ENCODE data around the gene CHCHD3.

DNA sequence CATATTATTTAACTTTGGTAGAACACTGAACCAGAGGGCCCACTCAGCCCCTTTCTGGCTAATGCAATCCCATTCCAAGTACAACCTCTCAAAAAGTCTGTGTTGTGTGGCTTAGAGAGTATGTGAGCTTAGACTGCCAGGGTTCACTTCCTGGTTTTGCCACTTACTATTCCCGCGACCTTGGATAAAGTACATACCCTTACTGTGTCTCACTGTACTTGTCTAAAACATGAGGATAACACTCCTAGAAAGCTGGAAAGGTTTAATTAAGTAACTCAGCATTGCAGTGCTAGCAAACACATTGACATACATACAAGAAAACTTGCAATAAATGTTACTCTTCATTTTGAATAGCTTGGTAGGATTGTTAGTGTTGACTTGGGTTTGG lies 215.8 kb downstream of the CHCHD3 start:
- no peak for TF ChIP-seq EZH2 (IDR thresholded peaks at IDR 0.05; ENCODE audit: low read length)
- TF ChIP-seq, protein P1, sequence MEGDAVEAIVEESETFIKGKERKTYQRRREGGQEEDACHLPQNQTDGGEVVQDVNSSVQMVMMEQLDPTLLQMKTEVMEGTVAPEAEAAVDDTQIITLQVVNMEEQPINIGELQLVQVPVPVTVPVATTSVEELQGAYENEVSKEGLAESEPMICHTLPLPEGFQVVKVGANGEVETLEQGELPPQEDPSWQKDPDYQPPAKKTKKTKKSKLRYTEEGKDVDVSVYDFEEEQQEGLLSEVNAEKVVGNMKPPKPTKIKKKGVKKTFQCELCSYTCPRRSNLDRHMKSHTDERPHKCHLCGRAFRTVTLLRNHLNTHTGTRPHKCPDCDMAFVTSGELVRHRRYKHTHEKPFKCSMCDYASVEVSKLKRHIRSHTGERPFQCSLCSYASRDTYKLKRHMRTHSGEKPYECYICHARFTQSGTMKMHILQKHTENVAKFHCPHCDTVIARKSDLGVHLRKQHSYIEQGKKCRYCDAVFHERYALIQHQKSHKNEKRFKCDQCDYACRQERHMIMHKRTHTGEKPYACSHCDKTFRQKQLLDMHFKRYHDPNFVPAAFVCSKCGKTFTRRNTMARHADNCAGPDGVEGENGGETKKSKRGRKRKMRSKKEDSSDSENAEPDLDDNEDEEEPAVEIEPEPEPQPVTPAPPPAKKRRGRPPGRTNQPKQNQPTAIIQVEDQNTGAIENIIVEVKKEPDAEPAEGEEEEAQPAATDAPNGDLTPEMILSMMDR (optimal IDR thresholded peaks at IDR 0.05 in 1 of 3, IDR thresholded peaks at IDR 0.05 in 1 of 3, conservative IDR thresholded peaks at IDR 0.05 in 1 of 3; ENCODE audit: extremely low read depth in 1 of 3, insufficient read depth in 2 of 3, low read length in 3 of 3), result no peak
